Stimulated activated CD8-positive, alpha-beta memory T cell treated with anti-CD3 and anti-CD28 coated beads, Interleukin-12 subunit alpha, Interleukin-12 subunit beta, amount 100 ng/mL, for 1 hour (primary cell): ENCODE measurements around the gene WDFY4.

Experiments
- DNase-seq: peaks from one replicate; pipeline ENCODE4 v3.0.0-alpha.2; 2020; ENCODE audit warnings: low read depth

Gene WDFY4

GRCh38 chr10:48985621-48986158 lies 301.0 kb downstream of the WDFY4 start:
- DNase-seq, result no peak

DNA sequence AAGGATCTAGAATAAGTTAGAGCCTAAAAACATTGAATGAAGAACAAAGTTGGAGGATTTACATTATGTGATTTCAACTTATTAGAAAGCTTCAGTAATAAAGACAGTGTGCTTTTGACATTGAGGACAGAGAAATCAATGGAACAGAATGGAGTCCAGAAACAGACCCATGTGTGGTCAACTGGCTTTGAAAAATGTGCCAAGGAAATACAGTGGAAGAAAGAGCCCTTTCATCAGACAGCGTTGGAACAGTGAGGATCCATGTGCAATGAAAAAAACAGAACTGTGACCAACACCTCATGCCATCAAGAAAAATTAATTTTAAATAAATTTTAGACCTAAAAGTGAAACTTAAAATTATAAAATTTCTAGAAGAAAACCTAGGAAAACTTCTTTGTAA lies 305.6 kb downstream of the WDFY4 start:
- DNase-seq, result no peak

DNA sequence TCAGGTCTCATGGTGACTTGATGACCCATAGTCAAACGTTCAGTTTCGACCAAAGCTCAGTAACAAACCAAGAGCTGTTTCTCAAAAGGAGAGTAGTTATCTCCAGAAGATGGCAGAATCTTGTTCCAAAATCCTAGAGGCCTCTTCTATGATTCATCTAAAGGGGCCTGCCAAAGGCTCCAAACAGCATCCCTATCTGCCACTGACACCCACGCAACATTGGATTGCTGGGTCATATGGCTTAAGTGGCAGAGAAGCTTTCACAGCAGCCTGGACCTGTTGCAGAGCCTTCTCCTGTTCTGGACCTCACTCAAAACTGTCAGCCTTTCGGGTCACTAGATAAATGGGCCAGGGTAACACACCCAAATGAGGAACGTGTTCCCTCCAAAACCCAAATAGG lies 309.0 kb downstream of the WDFY4 start:
- no peak for DNase-seq

- no peak for DNase-seq
These were observed 311.7 kb downstream of the WDFY4 start for GRCh38 chr10:48996329-48996728.

DNA sequence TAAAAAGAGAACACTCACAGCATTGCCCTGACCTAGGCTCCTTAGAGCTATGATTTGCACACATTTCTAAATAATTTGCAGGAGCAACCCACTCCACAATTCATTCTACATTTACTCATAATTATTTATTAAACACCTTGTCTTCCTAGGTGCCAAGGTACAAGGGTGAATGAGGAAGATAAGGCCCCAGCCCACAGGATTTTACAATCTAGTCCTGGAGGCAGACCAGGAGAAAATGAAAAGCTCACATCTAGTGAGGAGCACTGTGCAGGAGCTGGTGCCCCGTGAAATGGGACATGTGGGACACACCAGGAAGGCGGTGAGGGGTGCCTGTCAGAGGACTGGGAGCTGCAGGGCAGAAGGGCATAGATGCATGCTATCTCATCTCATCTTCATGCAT lies 314.7 kb downstream of the WDFY4 start:
- DNase-seq, result no peak

GRCh38 chr10:49000437-49001398 lies 316.0 kb downstream of the WDFY4 start:
- DNase-seq, result no peak

DNA sequence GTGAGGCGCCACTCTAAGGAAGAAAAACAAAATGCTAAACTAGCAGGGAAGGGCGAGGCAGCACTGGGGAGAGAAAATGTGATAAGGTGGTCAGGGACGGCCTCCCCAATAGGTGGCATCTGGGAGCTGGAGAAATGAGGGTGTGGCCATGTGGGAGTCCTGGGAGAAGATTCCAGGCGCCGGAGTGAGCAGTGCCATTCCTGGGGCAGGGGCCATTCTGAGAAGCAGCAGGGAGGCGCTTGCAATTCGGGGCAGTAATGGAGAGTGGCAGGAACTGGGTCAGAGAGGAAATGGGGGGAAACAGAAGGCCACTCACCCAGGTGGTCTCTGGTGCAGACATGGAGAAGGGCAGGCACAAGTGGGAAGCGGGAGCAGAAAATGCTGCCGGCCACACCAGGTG lies 316.7 kb downstream of the WDFY4 start:
- DNase-seq, result no peak

DNA sequence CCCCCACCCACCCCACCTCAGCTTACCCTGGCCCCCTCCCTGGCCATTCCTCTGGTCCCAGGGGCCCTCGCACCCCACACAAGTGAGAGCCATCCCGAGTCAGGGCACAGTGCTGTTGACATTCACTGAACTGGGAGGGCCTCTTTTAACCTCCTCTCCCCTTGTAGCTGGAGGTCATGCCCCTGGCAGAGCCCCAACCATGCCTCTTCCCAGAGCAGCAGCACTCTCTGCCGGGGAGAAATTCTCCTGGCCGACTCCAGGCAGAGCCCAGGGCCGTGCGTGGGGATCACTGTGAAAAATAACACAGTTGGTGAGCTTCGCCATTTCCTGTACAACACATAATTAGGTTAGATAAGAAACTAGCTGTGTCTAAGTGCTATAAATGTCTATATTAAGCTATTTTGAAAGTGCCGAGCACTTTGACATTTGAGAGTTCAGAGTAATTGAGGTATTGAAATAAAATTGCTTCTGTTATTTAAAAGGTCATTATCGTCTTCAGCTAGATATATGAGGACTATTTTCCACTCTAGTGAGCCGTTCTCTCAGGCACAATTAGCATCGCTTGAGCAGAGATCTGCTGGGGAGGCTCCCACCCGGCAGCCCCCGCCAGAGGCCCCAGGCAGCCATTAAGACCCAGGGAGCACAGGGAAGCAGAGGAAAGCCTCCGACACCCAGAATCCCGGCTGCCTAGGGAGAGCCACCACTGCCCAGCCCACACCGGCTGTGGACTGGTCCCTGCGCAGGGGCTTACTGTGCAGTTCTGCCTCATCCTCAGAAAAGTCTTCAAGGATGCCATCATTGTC lies 317.4 kb downstream of the WDFY4 start:
- no peak for DNase-seq

DNA sequence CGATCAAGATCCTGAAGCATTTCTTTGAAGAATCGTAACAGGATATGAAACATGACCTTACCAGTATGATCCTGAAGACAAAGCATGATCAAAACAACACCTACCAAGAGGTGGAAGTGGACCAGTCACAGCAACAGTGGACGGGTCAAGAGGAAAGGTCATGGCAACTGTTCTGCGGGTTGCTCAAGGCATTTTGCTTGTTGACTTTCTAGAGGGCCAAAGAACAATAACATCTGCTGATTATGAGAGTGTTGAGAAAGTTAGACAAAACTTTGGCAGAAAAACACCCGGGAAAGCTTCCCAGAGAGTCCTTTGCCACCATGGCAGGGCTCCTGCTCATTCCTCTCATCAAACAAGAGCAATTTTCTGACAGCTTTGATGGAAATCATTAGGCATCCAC lies 320.6 kb downstream of the WDFY4 start:
- no peak for DNase-seq

GRCh38 chr10:49007129-49007528 lies 322.5 kb downstream of the WDFY4 start:
- no peak for DNase-seq

DNA sequence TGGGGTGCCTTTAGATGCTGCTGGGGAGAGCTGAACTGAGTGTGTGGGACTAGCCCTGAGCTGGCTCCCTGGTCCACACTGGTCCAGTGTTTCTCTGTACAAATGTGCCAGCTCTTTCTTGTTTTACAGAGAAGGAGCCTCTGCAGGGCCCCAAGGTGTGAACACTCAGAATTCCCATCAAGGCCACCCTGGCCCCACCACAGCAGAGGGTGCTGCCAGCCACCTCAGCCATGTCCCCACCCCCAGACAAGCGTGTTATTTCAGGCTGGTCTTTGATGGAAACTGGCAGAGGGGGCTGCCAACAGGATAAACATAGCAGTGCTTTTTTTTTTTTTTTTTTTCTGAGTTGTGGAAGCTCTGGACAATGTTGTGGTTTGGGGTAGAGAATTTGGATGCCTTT lies 323.4 kb downstream of the WDFY4 start:
- no peak for DNase-seq

- no peak for DNase-seq
These were observed 324.0 kb downstream of the WDFY4 start for GRCh38 chr10:49008505-49009198.

DNA sequence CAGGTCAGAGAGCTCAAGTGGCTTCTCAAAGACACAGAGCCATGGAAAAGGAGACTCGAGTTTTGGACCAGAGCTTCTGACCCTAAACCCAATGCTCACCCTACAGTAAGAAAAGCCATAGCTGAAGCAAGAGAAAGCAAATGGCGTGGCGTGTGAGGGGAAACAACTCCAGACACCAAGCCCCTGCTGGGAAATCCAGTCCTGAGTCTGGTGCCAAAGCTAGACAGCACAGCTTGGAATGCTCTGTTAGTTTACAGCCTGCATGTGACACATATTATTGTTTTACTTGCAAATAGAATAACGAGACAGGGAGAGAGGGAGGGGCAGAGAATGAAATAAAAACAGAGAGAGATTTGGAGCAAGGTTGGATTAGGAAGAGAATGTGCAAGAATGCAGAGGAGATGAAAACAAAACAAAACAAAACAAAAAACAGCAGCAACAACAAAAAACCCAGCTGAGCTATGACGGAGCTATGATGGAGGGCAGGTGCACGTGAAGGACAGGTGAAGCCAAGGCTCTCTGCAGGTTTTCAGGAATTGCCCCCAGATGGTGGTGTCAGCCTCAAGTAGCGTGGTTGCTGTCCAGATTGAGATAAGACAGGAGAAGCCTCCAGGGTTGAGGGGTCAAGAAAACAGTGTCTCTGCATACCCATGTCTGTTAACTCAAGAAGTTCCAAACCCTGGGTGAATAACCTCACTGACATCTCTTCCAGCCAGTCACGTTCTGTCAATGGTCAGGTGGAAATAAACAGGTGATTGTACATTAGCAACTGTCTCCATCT lies 324.7 kb downstream of the WDFY4 start:
- no peak for DNase-seq

DNA sequence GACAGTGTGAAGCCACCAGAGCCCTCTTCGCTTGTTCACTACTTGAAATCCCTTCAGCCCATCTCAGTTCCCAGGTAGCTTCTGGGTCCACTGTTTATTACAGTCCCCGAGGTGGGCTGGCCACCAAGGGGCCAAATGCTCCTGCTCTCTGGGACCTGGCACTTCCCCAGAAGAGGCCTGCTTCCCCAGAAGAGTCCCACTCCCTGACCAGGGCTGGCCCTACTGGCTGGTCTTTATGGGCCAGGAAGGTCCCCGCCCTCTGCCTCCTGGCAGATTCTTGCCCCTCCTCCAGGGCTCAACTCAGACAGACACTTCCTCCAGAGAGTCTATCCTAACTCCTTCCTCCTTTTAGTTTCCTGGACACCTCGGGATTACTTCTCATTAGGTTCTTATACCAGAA lies 325.6 kb downstream of the WDFY4 start:
- no peak for DNase-seq

DNA sequence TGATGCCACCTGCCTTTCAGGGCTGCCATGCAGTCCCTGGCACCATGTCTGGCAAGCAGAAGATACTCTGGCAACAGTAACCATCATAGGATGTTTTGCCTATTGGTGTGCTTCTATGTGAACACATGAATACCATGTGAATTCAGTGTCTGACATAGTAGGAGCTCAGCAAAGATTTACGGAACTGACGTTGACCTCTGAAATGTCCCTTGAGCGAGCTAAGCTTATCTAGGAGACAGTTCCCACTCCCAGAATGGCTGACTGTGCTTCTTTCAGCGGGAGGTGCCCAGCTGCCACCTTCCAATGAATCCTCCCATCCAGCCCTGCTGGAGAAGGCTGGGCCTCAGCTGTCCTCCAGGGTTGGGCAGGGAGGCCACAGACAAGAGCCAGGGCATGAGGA lies 326.2 kb downstream of the WDFY4 start:
- DNase-seq, result no peak

- no peak for DNase-seq
These were observed 327.1 kb downstream of the WDFY4 start for GRCh38 chr10:49011756-49012155.

GRCh38 chr10:49012603-49013002 lies 327.9 kb downstream of the WDFY4 start:
- DNase-seq, result no peak

- DNase-seq, result no peak
These were observed 331.0 kb downstream of the WDFY4 start for GRCh38 chr10:49015700-49016099.

DNA sequence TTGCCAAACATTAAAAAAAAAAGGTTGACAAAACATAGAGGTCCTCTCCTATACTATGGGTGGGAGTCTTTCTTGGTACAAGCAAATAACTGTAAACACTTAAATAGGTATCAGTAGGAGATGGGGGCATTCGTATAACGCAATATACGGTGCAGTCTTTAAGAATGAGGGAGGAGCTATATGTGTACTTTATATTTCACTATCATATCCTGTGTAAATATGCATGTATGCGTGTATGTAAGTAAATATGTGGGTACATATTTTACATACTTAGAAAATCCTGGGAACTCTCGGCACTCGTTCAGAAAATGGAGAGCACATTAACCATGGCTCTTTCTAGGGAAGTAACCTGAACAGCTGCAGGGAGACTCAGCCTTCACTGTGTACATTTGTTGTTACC lies 337.0 kb downstream of the WDFY4 start:
- no peak for DNase-seq

DNA sequence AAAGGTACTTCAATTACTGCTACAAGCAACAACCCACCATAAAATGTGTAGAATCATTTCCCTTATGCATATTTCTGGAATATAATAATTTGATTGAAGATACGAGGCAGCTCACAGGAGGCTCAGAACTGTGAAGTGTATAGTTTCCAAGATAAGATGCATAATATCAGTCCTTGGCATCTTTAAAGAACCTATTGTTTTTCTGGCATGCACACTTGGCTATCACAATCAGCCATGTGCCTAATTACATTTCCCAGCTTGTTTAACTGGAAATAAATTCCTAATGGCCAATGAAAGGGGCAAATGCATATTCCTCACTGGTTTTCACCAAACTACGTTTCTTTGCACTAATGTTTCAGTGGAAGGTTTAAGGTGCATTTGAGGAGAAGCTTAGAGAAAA lies 338.4 kb downstream of the WDFY4 start:
- DNase-seq, result no peak

DNA sequence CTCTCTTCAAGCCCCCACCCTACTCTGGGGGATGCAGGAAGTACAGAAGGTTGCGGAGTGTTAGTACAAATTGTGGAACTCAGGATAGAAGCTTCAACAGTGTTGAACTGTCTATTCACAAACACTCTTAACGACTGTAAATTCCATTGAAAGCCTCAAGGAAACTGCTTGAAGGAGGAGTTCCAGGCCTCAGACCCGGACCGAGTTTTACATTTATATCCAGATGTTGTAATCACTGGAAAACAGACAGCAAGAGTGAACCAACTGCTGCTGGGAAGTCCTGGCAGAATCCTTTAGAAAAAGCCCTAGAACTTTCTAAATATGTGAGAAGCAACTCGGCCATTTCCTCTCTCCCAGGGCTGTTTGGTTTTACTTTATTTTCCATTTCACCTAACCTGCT lies 339.1 kb downstream of the WDFY4 start:
- DNase-seq, result no peak

GRCh38 chr10:49024484-49024883 lies 339.8 kb downstream of the WDFY4 start:
- no peak for DNase-seq
